ENCODE measurements around the gene COPZ1. TPM values are rescaled to one million over a fixed set of nuclear protein-coding genes. Genes with fewer than 3 reads are reported as not detected.
"Not testable (repeated sequence)": the region's sequence is repeated elsewhere in the genome, so short reads cannot be mapped to it uniquely, and the experiment has no call there.

The COPZ1 gene, protein sequence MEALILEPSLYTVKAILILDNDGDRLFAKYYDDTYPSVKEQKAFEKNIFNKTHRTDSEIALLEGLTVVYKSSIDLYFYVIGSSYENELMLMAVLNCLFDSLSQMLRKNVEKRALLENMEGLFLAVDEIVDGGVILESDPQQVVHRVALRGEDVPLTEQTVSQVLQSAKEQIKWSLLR
- 180 TPM for polyA plus RNA-seq (2013, experiment 1 of 2; ENCODE audit: insufficient read length)
- 185 TPM for polyA plus RNA-seq (2013, experiment 2 of 2; ENCODE audit: insufficient read length)

DNA sequence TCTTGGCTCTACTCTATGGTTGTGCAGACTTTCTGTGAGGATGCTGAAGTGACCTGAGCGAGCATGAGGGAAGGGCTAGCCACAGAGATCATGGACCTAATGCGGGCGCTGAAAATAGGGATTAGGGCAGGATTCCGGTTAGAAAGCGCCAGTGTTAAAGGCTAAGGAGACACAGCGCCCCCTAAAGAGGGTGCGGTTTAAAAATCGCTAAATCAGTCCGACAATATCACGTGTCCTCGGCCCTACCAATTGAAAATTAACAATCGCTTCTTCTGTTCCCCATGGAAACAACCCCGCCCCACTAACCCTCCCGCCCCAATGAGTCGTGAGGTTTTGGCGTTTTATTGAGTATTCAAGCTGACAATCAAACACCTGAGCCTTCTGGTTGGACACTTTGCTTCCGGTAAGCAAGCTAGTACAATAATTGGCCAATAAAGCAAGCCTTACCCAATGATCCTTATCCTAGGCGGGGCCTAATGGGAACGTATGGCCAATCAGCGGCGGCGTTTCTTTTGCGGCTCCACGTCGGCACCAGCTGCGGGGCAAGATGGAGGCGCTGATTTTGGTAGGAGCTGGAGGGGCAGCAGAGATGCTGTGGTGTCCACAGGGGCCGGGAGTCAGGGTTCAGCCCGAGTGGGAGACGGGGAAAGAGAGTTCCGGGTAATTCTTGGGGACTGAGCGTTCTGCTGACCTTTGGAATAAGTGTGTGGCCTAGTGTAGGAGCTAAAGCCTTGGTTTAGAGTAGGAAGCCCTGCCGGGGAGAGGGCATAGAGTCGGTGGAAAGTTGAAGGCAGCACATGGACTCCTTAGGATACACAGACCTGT lies at the start of gene COPZ1:
COPZ1 (plus strand) TSS at position 515 of the 825 bp plus-strand sequence; CDS start at position 548, 33 bp downstream.
- peak; percentile 100 for DNase-seq

DNA sequence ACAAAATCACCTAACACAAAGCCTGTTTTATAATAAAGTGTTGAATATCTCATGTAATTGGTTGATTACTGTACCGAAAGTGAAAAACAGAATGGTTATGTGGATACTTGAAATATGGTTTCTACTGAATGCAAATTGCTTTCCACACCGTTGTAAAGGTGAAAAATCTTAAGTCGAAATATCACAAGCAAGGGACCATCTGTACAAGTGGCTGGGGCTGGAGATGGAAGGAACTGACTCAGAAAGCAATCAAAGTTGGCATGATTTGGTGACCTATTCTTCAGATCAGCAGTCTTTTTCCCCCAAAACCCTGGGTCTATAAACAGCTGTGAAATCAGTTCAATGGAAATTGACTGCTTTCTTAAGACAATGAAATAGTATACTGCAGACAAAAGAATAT lies 48.6 kb upstream of the COPZ1 start:
- DNase-seq = no peak

DNA sequence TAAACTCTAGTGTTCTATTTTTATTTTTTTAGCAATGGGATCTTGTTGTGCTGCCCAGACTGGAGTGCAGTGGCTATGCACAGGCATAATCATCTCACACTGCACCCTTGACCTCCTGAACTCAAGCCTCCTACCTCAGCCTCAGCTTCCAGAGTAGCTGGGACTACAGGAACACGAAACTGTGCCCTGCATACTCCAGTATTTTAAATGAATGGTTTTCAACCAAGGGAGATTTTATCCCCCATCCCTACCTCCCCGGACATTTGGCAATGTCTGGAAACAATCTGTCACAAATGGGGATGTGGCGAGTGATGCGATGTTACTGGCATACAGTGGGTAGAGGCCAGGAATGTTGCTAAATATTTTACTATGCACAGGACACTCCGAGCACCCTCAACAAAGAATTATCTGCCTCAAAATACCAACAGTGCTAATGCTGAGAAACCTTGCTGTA lies 47.1 kb upstream of the COPZ1 start:
- DNase-seq = peak; percentile 81

DNA sequence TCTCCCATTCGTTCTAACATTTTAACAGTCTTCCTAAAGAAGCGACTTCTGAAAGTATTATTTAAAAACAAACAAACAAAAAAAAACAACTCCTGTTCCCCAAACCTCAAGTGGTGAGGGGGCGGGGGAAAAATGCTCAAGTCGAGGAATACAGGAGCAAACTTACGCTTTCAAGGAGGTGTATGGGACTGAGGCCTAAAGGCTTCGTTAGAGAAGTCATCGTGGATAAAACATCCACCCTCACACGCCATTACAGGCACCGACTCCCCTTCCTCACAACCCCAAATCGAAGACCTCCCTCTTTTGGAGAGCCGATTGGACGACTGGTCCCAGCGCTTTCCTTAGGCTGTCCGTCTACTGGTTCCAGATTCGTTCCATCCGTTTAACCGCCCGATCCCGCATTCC lies 45.7 kb upstream of the COPZ1 start:
- DNase-seq = no peak

- peak; percentile 100 for DNase-seq
Observed at GRCh38 chr12:54279632-54280467, 45.1 kb upstream of the COPZ1 start, which contains the start of gene CBX5. TSS of gene CBX5 (minus strand) at chr12:54280122. CDS start at chr12:54257650, 22,472 bp downstream.

DNA sequence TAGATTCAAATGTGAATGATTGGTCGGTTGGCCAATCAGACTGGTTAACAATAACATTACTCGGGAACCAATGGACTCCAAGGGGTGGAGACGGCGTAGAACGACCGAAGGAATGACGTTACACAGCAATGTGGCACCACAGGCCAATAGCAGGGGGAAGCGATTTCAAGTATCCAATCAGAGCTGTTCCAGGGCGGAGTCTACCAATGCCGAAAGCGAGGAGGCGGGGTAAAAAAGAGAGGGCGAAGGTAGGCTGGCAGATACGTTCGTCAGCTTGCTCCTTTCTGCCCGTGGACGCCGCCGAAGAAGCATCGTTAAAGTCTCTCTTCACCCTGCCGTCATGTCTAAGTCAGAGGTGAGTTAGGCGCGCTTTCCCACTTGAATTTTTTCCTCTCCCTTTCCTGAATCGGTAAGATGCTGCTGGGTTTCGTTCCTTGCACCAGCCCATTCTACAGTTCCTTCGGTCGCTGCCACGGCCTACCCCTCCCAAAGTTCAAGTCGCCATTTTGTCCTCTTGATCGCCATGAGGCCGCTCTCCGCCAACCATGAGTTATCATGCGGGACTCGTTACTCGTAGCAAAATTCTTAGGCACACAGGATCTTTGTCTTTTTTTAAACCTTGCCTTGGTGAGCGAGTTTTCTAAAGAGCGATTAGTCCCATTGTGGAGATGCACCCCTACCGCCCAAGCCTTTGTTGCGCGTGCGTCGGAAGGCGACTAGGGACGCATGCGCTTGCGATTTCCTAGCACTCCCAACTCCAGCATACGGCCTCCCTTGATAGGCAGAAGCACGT lies 44.3 kb upstream of the COPZ1 start, which contains the start of gene HNRNPA1:
HNRNPA1 (plus strand) TSS at position 259 of the 793 bp plus-strand sequence; CDS start at position 341, 82 bp downstream.
- peak; percentile 100 for DNase-seq

DNA sequence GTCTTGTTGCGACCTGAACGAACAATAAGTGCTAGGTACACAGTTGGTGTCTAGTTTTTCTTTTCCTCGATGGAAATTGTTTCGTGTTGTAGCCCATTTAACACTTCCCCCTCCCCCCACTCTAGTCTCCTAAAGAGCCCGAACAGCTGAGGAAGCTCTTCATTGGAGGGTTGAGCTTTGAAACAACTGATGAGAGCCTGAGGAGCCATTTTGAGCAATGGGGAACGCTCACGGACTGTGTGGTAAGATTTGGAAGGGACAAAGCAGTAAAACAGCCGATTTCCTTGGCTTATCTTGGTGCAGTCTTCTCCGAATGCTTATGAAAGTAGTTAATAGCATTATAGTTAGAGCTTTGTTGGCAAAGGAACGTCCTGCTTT lies 43.7 kb upstream of the COPZ1 start:
- not testable (repeated sequence) for DNase-seq

DNA sequence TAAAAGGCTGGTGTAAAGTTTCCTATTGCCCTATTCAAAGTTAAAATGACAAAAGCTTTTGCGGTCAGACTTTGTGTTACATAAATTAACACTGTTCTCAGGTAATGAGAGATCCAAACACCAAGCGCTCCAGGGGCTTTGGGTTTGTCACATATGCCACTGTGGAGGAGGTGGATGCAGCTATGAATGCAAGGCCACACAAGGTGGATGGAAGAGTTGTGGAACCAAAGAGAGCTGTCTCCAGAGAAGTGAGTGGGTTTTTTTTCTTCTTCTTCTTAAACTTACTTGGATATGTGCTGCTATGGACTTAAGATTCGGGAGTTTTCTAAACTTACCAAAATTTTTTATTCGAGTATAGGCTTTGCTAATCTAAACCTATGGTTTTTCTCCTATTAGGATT lies 43.2 kb upstream of the COPZ1 start:
- DNase-seq = not testable (repeated sequence)

DNA sequence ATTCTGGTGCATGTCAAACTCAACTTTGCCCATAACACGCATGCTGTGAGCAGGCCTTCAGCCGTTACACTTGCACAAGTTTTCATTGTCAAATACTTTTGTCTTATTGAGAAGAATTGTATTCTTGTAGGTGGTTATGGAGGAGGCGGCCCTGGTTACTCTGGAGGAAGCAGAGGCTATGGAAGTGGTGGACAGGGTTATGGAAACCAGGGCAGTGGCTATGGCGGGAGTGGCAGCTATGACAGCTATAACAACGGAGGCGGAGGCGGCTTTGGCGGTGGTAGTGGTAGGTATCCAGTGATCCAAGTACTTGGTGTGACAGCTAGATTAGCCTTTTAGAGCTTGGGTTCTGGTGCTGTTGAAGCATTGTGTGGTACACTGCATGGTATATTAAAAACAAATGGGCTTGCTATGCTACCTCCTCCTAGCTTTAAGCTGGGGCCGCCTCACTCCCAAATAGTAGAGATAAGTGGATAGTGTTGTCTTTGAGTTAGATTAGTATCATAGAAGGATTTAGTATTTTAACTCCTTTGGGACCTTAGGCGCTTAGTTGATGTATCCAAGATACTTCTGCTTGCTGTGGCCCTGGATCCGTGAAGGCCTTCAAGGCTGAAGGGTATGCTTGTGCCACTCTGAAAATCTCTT lies 41.9 kb upstream of the COPZ1 start:
- DNase-seq = no peak

DNA sequence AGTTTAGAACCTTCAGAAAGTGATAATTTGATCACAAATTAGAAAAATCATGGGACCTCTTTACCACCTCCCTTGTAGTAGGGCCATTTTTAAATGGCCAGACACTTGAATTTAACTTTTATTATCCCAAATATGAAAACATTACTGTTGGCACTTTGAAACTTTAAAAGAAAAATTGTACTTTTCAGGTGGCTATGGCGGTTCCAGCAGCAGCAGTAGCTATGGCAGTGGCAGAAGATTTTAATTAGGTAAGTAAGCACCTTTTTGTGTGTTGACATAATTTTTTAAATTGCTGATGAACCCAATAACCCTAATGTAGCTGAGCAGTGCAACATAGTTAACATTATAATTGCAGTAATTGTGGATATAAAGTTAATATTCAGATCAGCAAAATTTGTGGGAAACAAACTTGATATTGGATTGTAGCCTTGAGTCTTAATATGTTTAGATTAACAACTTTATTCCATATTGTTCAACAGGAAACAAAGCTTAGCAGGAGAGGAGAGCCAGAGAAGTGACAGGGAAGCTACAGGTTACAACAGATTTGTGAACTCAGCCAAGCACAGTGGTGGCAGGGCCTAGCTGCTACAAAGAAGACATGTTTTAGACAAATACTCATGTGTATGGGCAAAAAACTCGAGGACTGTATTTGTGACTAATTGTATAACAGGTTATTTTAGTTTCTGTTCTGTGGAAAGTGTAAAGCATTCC lies 40.7 kb upstream of the COPZ1 start:
- not testable (repeated sequence) for DNase-seq

- DNase-seq = no peak
Observed at GRCh38 chr12:54285150-54286041, 39.5 kb upstream of the COPZ1 start.

DNA sequence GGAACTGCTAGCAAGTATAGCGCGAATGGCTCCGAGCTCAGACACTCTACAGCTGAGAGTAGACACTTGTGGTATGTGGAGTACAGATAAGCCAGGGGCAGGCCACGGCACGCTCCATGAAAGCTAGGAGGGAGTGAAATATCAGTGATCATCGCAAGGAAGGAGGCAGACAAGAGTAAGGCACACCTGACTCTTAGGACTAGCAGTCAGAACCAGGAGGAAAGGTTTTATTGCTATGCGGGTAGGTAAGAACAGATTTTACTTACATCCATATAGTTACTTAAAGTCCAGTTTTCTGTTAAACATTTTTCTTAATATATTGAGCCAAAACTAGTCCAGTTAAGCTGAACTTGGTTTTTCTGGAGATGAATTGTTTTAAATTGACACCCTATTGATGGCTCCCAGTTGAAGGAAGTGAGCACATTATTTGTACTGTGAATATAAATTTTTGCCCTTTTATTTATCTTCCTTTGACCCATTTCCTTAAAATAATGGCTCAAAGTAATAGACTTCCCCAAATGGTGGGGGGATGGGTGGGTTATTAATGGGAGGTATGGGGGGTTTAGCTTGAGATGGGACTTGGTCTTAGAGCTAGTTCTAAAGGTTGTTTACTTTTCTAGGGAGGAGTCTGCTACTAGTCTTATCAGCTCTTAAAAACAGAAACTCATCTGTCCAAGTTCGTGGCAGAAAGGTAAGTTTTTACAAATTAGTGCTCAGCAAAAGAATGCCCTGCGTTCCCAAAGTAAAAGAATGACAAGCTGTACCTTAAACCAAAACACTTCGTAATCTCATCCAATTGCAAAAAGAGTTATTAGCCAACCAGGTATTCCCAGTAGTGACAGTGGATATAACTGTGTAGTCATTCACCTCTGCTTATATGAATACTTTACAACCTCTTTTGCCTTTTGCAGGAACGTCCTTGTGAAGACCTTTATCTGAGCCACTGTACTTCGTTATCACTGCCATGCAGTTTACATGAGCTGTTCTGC lies 38.6 kb upstream of the COPZ1 start:
- no peak for DNase-seq

DNA sequence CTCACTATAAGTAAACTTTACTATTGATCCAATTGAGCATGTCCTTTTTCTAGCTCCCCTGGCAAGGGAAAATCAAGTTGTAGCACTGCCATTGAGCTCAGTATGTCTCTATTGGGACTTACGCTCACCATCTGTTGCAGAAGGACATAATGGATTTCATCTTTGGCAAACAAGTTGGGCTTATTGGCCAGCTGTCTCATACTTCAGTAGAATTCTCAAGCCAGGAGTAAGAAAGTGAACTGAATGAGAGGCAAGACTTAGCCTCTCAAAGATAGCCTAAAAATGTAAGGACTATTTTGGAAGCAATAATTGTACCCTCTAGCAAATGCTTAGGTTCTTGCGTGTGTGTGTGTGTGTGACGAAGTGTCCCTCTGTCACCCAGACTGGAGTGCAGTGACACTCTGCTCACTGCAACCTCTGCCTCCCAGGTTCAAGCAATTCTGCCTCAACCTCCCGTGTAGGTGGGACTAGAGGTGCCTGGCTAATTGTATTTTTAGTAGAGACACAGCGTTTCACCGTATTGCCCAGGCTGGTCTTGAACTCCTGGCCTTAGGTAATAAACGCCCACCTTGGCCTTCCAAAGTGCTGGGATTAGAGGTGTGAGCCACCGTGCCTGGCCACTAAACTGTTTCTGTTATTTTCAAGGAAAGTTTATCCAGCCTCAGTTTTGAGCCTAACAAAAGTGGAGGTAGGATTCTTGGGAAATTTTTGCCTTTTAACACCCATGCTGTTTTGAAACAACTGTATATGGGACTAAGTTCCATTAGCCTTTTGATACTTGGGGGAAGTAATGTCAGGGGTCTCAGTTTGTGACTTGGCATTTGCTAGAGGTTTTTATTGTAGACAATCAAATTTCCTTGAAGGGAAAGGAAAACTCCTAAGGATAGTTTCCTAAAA lies 37.4 kb upstream of the COPZ1 start:
- DNase-seq = no peak

DNA sequence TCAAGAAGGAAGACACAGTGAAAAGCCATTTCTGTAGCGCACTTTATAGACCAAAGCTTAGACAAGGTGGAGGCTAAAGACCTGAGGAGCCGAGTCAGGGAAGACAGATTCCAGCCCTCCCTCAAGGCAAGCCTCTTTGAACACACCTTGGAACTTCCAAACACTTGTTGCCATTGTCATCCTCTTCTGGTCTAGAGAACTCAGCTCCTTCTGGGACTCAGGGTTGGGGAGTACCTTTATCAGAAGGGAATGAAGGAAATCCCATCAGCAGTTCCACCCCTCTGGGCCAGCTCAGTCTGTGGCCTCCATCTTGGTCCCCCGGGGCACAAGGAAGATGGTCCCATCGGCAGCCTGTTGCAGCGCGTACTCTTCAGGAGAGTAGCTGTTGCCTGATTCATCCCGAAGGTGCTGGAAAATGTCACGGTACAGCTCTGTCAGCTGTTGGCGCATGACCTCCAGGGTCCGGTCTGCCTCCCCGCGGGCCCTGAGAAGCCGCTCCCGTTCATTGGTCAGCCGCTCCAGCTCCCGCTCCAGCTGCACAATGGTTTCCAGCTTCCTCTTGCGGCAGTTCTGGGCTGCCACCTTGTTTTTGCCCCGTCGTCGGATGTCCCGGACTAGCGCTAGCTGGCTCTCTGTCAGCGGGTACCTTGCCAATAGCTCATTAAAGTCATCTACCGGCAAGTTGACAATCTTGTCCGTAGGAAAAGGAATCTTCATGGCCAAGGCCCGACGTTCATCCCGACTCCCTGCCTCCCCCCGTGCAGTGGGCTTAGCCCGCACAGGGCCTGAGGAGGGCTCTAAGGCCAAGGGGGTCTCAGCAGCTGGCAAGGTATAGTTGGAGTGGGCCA lies 32.6 kb upstream of the COPZ1 start:
- DNase-seq = no peak

DNA sequence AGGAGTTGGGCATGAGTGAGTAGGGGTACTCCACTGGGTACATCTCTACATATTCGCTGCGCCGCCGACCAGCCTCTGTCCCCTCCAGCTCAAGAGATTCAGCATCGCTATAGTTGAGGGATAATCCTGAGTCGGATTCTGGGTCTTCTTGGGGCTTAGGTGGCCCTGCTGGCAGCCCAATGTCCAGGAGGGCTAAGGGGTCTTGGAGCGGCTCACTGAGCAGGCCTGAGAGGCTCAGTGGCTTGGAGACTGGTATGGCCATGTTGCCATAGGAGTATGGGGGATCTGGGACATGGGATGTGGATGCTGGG lies 32.0 kb upstream of the COPZ1 start:
- DNase-seq = no peak
